ENCODE results near the gene VCX. TPM values are rescaled to one million over a fixed set of nuclear protein-coding genes. Genes with fewer than 3 reads are reported as not detected.
"Not testable (repeated sequence)": the region's sequence is repeated elsewhere in the genome, so short reads cannot be mapped to it uniquely, and the experiment has no call there.

The VCX gene
- total RNA-seq (2014; rRNA removed; shearing (Covaris generic)), result 68.2 and 79.3 TPM in 2 replicates

DNA sequence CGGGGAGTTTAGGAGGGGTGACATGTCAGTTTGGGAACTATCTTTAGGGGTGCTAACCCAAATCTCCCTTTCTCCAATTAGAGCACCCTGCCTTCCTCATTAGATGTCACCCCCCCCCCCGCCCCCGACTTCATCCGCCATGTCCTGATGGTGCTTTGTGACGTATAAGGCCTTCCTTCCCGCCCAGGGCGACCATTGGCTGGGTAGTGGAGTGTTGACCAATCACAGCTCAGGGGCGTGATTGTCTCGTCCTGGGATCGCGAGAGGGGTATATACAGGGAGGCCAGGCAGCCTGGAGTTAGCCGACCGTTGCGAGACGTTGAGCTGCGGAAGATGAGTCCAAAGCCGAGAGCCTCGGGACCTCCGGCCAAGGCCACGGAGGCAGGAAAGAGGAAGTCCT is at the start of gene VCX:
Gene VCX, plus strand, starts transcription at position 301 of the 400 bp plus-strand sequence. Its CDS starts 33 bp downstream, at position 334.
- not testable (repeated sequence) for DNase-seq (ENCODE audit: low spot score)

DNA sequence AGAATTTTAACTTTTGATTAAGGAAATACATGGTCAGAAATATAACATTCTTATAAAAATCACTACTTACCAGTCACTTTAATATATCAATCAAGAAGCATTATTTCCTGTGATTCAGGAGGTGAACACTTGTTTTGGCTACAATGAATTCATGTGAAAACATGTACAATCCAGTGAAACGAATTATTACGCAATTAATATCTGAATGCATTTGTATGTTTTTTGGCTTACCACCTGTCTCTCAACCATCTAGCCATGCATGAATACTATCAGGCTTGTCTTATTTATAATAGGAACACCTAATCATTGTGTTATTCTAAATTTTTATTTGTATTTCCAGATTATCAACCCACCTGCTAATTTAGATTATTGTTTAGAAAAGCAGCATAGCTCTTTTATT is 44.6 kb upstream of the VCX start:
- no peak for DNase-seq (ENCODE audit: low spot score)

DNA sequence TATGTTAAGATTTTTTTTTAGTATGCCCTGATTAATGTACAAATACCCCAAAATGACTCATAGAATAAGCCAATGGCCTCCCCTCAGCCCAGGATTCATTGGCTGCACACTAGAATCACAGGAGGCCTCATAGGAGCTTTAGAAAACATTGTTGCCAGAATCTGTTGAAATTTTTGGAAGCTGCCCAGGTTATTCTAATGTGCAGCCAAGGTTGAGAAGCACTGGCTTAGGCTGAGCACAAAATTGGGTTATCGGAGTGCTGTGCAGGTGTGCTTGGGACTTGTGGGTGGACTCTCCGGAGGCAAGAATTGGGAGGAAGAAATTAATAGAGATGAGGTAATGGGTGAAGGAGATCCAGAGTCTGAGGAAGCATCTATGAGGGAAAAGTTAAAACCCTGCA is 41.3 kb upstream of the VCX start:
- DNase-seq (ENCODE audit: low spot score), result no peak

DNA sequence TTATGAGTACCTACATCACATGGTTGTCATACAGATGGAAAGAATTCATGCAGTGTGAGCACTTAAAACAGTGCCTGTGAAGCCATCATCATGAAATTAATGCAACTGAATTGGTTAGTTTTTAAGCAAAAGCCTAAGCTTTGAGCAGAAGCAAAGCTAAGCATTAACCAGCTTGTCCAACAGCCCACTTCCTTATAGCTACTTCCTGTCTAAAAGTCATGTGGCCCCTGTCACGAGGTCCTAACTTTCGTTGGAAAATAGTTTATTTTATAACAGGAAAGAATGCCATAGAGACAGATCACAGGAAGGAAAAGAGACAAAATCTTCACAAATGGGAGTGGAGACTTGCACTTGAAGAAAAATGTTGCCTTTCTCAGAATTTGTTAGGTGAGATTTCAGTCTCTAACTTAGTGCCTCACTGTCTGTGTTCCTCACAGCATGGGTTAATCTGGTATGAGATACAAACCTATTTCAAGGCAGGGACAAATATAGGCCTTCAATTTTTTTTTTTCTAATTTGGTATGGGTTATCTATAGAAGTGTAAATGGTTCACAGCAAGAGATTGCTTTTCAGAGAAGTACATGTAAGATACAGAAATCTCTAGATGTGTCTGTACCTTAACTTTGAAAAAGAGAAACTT is 27.7 kb upstream of the VCX start:
- no peak for DNase-seq (ENCODE audit: low spot score)

DNA sequence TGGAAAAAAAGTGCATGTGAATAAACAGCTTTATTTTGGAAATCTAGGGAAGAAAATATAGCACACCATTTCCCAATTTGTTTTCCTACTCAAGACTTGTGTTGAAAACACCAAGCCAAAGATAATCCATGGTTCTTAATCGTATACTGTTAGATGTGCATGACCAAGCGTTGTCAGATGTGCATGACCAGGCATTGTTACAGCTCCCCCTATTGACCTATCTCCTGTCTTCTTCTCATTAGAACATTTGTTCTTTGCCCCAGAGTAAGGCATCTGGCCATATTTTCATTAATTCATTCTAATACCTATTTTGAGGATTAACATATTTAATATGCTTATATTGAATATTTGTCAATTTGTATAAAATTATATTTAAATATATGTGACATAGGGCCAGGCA is 14.4 kb upstream of the VCX start:
- peak; percentile 5 for DNase-seq (ENCODE audit: low spot score)

DNA sequence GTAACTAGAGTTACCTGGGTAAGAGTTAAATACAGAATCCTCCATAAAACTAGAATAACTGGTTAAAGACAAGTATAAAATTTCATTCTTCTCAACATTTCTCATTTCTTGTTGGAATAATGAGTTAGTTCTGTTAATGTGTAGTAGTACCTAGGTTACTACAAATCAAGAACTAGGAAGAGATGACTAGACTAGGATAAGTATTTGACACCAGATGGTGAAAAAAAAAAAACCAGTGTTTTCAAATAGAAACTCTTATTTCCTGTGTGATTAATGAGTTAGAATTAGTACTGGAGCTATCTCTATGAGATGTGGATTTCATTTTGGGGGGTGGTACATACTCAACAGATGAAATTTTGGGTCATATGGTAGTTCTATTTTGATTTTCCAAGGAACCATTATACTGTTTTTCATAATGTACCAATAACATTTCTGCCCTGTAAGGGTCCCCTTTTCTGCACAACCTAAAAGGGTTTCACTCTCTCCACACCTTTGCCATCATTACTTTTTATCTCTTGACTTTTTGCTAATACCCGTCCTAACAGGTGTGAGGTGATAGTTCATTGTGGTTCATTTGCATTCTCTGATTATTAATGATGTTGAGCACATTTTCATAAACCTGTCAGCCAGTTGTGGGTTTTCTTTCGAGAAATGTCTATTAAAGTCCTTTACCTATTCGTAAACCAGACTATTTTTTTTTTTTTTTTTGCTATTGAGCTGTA is 1.7 kb upstream of the VCX start:
- DNase-seq (ENCODE audit: low spot score), result no peak

DNA sequence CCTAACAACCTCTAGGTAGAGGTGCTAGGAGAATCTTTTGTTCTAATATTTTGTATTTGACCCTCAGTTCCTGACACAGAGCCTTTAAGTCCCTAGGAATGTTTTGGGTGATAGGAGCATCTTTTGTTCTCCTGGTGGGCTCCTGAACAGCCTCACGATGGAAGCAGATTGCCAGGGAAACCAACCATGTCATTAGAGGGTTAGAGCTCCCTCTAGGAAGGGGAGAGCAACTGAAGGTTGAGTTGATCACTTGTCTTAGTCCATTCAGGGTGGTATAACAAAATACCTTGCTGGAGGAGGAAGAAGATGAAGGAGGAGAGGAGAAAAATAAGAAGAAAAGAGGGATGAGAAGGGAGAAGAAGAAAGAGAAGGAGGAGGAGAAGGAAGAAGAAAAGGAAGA is 9.2 kb downstream of the VCX start:
- no peak for DNase-seq (ENCODE audit: low spot score)

DNA sequence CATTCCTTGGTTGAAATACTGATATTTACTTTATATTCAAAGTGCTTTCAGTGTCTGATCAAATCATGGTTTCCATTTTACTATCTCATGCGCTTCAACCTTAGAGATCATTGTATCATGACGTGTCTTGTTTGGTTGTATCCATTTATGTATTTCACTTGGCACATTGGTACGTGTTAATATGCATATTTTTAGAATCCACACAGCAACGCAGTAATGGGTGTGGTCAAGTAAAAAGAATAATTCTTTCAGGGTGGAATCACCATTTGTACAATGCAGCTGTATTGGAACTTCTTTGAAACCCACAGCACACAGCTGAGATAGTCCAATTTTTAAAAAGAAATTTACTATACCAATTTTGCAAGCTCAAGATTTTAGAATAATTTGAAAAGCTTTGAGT is 29.1 kb downstream of the VCX start:
- DNase-seq (ENCODE audit: low spot score), result no peak

DNA sequence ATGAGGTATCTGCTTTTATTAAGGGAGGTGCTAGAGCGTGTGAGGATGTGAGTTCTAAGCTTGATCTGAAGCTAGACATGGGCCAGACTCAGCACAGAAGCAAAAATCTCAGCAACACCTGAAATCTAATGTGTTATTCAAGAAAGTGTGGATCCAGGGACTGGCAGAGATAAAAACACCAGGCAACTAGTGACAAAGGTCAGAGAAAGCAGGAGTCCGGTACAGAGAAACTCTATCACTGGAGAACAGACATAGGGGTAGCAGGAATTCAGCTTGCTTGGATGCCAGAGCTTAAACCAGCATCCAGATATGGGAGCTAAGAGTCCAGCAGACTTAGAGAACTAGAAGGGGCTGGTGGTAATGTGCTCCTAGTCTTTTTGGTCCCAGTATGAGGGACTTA is 34.0 kb downstream of the VCX start:
- DNase-seq (ENCODE audit: low spot score), result no peak

DNA sequence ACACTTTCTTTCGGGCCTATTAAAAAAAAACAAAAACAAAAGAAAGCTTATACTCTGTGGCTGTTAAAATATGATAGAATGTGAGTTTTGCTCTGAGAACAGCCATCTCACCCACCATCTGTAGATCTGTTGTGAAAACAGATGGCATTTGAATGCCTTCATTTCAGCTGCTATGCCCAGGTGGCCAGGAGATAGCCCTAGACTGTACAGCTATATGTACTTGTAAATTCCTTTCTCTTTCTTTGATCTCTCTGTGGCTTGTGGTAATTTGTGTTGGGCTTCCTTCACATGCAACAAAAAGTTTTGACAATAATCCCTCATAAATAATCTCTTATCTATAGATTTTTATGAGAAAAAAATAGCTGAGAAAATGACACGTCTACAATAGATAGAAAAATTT is 46.2 kb downstream of the VCX start:
- no peak for DNase-seq (ENCODE audit: low spot score)

DNA sequence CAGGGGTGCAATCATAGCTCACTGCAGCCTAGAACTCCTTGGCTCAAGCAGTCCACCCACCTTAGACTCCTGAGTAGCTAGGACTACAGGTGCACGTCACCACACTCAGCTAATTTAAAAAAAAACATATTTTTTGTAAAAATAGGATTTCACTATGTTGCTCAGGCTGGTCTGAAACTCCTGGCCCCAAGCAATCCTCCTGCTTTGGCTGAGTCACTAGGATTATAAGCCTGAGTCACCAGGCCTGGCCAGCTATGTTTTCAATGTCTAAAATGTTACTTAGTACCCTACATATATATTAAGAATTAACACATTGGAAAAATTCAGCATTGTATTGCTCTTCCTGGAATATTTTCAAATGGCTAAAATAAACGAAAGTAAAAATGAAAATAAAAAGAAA is 46.7 kb downstream of the VCX start:
- DNase-seq (ENCODE audit: low spot score), result peak; percentile 9

DNA sequence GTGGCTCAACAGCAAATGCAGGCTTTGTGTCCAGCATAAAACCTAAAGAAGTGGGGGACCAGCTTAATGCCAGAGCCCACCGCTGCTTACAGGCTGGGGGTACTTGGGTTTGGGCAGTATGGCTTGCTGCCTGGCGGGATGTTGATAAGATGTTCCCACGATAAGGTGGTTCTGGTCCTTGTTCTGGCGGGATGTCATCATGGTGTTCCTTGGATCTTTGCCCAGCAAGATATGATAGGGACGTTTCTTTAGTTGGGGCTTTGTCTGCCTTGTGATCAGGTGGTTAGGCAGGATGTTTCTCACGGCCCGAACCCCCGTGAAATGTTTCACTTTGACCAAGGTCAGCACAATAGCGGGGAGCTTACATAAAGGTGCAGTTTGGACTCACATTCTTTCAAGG is 49.0 kb downstream of the VCX start:
- DNase-seq (ENCODE audit: low spot score), result no peak

Other genes with a start within 250 kb of the VCX start
- not detected in 2 replicates for gene PNPLA4, start 84.2 kb downstream of the VCX start, total RNA-seq (2014; rRNA removed; shearing (Covaris generic))